CD4-positive, alpha-beta T cell treated with Interleukin-4 for 4 hours (primary cell): ENCODE results near the gene SLCO2A1.

Source experiments
- DNase-seq: peaks from one replicate; pipeline ENCODE4 v3.0.0-alpha.2; 2020

The SLCO2A1 gene

GRCh38 chr3:133880886-133881455 is 148.8 kb downstream of the SLCO2A1 start:
- no peak for DNase-seq

GRCh38 chr3:133880287-133880686 is 149.4 kb downstream of the SLCO2A1 start:
- DNase-seq, result no peak

GRCh38 chr3:133878518-133878917 is 151.2 kb downstream of the SLCO2A1 start:
- DNase-seq, result no peak
